ENCODE data around the gene PRSS35.

DNA sequence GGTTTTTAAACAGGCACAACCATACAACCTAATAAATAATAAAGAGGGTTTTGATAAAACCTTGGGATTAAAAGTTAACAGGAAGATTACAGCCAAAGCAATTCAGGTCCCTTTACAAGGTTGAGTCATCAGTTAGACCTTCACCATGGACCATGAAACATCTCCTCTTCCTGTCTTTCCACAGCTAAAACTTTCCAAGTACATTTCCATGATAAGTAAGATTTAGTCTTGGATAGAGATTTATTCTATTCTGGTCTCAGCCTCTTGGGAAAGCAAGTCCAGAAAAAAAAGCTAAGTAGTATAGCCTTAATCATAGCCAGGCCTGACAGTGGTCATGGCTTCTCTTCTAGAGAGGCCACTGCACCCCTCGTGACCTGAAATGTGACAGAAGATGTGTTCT is 2.9 kb upstream of the PRSS35 start:
- TF ChIP-seq ZNF114 (CRISPR knock-in tag; IDR thresholded peaks at IDR 0.05) (no peak), CTCF (conservative IDR thresholded peaks at IDR 0.05; ENCODE audit: low read depth in 2 of 2) (no peak), POLR2AphosphoS5 (IDR thresholded peaks at IDR 0.05; ENCODE audit: low read depth) (no peak)
- TF ChIP-seq, protein P1, sequence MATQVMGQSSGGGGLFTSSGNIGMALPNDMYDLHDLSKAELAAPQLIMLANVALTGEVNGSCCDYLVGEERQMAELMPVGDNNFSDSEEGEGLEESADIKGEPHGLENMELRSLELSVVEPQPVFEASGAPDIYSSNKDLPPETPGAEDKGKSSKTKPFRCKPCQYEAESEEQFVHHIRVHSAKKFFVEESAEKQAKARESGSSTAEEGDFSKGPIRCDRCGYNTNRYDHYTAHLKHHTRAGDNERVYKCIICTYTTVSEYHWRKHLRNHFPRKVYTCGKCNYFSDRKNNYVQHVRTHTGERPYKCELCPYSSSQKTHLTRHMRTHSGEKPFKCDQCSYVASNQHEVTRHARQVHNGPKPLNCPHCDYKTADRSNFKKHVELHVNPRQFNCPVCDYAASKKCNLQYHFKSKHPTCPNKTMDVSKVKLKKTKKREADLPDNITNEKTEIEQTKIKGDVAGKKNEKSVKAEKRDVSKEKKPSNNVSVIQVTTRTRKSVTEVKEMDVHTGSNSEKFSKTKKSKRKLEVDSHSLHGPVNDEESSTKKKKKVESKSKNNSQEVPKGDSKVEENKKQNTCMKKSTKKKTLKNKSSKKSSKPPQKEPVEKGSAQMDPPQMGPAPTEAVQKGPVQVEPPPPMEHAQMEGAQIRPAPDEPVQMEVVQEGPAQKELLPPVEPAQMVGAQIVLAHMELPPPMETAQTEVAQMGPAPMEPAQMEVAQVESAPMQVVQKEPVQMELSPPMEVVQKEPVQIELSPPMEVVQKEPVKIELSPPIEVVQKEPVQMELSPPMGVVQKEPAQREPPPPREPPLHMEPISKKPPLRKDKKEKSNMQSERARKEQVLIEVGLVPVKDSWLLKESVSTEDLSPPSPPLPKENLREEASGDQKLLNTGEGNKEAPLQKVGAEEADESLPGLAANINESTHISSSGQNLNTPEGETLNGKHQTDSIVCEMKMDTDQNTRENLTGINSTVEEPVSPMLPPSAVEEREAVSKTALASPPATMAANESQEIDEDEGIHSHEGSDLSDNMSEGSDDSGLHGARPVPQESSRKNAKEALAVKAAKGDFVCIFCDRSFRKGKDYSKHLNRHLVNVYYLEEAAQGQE (IDR thresholded peaks at IDR 0.05; ENCODE audit: unreplicated experiment), result no peak

Measured in GM23338 (cell line).